Measurements from ENCODE around the gene DCST2. TPM values are rescaled to one million over a fixed set of nuclear protein-coding genes. Genes with fewer than 3 reads are reported as not detected.
A peak's percentile ranks its signal among the peaks of the same experiment; 100 is the strongest.

DCST2 gene
- total and polyA plus RNA-seq, 10 of the 15 experiments (the other 5 are each of a cell fraction or from before 2014, with no cell fraction given): 0.33 to 0.41 (median 0.36) TPM; not detected in 7

DNA sequence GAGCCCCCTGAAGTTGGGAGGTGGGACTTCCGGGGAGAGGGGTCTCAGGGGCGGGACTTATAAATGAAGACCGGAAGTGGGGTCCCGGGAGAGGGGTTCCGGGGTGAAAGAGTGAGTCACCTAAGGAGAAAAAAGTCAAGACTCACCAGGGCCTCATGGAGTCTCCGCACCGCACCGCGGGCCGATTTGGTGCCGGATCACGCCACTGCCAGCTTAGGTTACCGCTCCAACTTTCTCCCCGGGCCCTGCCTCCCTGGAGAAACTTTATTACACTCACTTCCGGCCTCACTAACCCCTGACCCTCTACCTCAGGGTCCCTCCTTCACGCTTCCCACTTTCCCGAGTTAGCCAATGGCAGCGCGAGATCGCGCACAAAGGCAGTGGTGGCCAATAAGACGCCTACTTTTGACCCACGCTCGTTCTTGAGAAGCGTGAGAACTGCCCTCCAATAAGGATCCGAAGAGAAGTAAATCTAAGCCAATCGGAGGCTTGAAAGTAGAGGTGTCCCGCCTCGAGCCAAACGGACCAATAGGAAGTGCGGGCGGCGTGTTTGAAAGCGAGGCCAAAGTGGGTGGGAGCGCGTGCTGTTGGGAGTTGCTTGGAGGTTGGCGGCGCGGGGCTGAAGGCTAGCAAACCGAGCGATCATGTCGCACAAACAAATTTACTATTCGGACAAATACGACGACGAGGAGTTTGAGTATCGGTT, 59.3 kb downstream of the DCST2 start, which contains the start of gene CKS1B (continued):
- TF ChIP-seq TAF1 (IDR thresholded peaks at IDR 0.05; ENCODE audit: borderline replicate concordance, low read depth, low read length): peak; percentile 38; the same call in 1 of the 2 replicates
- no peak for TF ChIP-seq RCOR1 (conservative IDR thresholded peaks at IDR 0.05; ENCODE audit: low read depth, low read length)
- TF ChIP-seq, protein P1, sequence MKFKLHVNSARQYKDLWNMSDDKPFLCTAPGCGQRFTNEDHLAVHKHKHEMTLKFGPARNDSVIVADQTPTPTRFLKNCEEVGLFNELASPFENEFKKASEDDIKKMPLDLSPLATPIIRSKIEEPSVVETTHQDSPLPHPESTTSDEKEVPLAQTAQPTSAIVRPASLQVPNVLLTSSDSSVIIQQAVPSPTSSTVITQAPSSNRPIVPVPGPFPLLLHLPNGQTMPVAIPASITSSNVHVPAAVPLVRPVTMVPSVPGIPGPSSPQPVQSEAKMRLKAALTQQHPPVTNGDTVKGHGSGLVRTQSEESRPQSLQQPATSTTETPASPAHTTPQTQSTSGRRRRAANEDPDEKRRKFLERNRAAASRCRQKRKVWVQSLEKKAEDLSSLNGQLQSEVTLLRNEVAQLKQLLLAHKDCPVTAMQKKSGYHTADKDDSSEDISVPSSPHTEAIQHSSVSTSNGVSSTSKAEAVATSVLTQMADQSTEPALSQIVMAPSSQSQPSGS (IDR thresholded peaks at IDR 0.05; ENCODE audit: low read length): no peak
- TF ChIP-seq ZNF274 (IDR thresholded peaks at IDR 0.05; ENCODE audit: insufficient read depth, insufficient read length): no peak
- TF ChIP-seq ZNF24 (IDR thresholded peaks at IDR 0.05): no peak
- TF ChIP-seq PML (IDR thresholded peaks at IDR 0.05; ENCODE audit: low read length): peak; percentile 63; the same call in 1 of the 2 replicates
- no peak for TF ChIP-seq WRNIP1 (IDR thresholded peaks at IDR 0.05; ENCODE audit: borderline replicate concordance, low read depth, low read length)
- 0 out of 2 replicates have a peak, but pooled peaks have one; percentile 18 for TF ChIP-seq RAD51 (IDR thresholded peaks at IDR 0.05)
- TF ChIP-seq POLR2AphosphoS5 (IDR thresholded peaks at IDR 0.05; ENCODE audit: low read length): peak; percentile 58
- TF ChIP-seq KDM1A (IDR thresholded peaks at IDR 0.05; ENCODE audit: borderline replicate concordance): no peak
- peak; percentile 92 for TF ChIP-seq NFYA (IDR thresholded peaks at IDR 0.05; ENCODE audit: borderline replicate concordance, low read depth, low read length)
- TF ChIP-seq RUNX3 (IDR thresholded peaks at IDR 0.05; ENCODE audit: low read length): 0 out of 2 replicates have a peak, but pooled peaks have one; percentile 15
- 0 out of 2 replicates have a peak, but pooled peaks have one; percentile 11 for TF ChIP-seq STAT1 (conservative IDR thresholded peaks at IDR 0.05)
- TF ChIP-seq, protein P2, sequence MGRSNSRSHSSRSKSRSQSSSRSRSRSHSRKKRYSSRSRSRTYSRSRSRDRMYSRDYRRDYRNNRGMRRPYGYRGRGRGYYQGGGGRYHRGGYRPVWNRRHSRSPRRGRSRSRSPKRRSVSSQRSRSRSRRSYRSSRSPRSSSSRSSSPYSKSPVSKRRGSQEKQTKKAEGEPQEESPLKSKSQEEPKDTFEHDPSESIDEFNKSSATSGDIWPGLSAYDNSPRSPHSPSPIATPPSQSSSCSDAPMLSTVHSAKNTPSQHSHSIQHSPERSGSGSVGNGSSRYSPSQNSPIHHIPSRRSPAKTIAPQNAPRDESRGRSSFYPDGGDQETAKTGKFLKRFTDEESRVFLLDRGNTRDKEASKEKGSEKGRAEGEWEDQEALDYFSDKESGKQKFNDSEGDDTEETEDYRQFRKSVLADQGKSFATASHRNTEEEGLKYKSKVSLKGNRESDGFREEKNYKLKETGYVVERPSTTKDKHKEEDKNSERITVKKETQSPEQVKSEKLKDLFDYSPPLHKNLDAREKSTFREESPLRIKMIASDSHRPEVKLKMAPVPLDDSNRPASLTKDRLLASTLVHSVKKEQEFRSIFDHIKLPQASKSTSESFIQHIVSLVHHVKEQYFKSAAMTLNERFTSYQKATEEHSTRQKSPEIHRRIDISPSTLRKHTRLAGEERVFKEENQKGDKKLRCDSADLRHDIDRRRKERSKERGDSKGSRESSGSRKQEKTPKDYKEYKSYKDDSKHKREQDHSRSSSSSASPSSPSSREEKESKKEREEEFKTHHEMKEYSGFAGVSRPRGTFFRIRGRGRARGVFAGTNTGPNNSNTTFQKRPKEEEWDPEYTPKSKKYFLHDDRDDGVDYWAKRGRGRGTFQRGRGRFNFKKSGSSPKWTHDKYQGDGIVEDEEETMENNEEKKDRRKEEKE (IDR thresholded peaks at IDR 0.05): no peak
- no peak for TF ChIP-seq FOXK2 (IDR thresholded peaks at IDR 0.05)
- TF ChIP-seq HDAC6 (IDR thresholded peaks at IDR 0.05; ENCODE audit: unreplicated experiment): no peak
- TF ChIP-seq SPI1 (IDR thresholded peaks at IDR 0.05; ENCODE audit: borderline replicate concordance, insufficient read depth, low read depth, low read length): no peak
- TF ChIP-seq JUND (IDR thresholded peaks at IDR 0.05; ENCODE audit: low read depth, low read length): no peak
- TF ChIP-seq, protein P3, sequence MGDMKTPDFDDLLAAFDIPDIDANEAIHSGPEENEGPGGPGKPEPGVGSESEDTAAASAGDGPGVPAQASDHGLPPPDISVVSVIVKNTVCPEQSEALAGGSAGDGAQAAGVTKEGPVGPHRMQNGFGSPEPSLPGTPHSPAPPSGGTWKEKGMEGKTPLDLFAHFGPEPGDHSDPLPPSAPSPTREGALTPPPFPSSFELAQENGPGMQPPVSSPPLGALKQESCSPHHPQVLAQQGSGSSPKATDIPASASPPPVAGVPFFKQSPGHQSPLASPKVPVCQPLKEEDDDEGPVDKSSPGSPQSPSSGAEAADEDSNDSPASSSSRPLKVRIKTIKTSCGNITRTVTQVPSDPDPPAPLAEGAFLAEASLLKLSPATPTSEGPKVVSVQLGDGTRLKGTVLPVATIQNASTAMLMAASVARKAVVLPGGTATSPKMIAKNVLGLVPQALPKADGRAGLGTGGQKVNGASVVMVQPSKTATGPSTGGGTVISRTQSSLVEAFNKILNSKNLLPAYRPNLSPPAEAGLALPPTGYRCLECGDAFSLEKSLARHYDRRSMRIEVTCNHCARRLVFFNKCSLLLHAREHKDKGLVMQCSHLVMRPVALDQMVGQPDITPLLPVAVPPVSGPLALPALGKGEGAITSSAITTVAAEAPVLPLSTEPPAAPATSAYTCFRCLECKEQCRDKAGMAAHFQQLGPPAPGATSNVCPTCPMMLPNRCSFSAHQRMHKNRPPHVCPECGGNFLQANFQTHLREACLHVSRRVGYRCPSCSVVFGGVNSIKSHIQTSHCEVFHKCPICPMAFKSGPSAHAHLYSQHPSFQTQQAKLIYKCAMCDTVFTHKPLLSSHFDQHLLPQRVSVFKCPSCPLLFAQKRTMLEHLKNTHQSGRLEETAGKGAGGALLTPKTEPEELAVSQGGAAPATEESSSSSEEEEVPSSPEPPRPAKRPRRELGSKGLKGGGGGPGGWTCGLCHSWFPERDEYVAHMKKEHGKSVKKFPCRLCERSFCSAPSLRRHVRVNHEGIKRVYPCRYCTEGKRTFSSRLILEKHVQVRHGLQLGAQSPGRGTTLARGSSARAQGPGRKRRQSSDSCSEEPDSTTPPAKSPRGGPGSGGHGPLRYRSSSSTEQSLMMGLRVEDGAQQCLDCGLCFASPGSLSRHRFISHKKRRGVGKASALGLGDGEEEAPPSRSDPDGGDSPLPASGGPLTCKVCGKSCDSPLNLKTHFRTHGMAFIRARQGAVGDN (IDR thresholded peaks at IDR 0.05): no peak; the same call in none of the 2 replicates
- TF ChIP-seq SMARCA5 (IDR thresholded peaks at IDR 0.05): no peak
- no peak for TF ChIP-seq SUPT20H (IDR thresholded peaks at IDR 0.05; ENCODE audit: borderline replicate concordance, control insufficient read depth, low read depth, low read length)
